Measurements from ENCODE around the gene EPB41L4A.

The EPB41L4A gene

DNA sequence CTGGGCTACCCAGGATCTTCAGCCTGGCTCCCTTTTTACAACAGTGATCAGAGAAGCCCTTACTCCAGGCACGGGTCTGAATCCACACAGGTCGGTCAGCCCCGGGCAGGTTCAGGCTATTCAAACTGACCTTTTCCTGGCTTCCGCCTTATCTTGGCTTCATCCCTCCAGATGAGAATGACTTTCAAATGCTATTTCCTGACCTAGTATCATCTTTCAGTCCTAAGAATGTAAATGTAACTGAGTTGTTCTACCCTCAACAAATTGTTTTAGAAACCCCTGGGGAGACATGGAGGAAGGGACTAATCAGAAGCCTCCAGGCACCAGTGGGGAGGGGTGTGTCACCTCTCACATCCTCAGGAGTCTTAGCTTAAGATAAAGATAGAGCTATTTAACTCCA is 213.2 kb downstream of the EPB41L4A start:
- Histone ChIP-seq H3F3A (ENCODE audit: low read depth) (no peaks in the 10 kb centered on the region), H4K20me1 (ENCODE audit: insufficient read depth, low read length, poor library complexity, severe bottlenecking) (no peaks in the 10 kb centered on the region), H2AFZ (ENCODE audit: low read length) (no peak overlapping the region), H3K9me3 (ENCODE audit: insufficient read depth, low read depth, low read length) (no peaks in the 10 kb centered on the region), H3K79me2 (ENCODE audit: insufficient read depth, low read length) (no peaks in the 10 kb centered on the region), H3K4me1 (ENCODE audit: insufficient read depth, low read length, poor library complexity, severe bottlenecking) (no peaks in the 10 kb centered on the region), H3K4me2 (ENCODE audit: low read depth, low read length, poor library complexity, severe bottlenecking) (no peak overlapping the region), H3K9ac (ENCODE audit: low read depth, low read length, poor library complexity, severe bottlenecking) (no peak overlapping the region), H3K4me3 (ENCODE audit: low read length, poor library complexity, severe bottlenecking) (no peak overlapping the region), H3K36me3 (ENCODE audit: insufficient read depth, low read length) (no peaks in the 10 kb centered on the region), H3K9me2 (replicated peaks; ENCODE audit: low read depth, low read length) (no peaks in the 10 kb centered on the region), H3K27me3 (ENCODE audit: insufficient read depth, low read length, poor library complexity, severe bottlenecking) (no peaks in the 10 kb centered on the region)
- TF ChIP-seq CTCF (conservative IDR thresholded peaks at IDR 0.05; ENCODE audit: low read length) (no peak), EZH2phosphoT487 (IDR thresholded peaks at IDR 0.05; ENCODE audit: borderline replicate concordance) (no peak)

DNA sequence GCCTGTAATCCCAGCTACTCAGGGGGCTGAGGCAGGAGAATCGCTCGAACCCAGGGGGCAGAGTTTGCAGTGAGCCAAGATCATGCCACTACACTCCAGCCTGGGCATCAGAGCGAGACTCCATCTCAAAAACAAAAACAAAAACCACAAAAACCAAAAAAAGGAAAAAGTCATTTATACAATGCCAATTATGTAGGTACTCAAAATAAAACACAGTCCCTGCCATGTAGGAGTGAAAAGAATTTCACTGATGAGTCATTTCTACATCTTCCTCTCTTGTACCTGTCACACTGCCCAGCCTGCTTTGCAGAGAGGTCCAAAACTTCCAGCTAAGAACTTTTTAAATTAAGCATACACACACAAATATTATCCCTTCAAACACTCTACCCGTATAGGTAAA is 215.8 kb downstream of the EPB41L4A start:
- no peak overlapping the region for H3K9ac ChIP-seq (ENCODE audit: low read depth, low read length, poor library complexity, severe bottlenecking)
- no peak overlapping the region for H3K4me2 ChIP-seq (ENCODE audit: low read depth, low read length, poor library complexity, severe bottlenecking)
- no peaks in the 10 kb centered on the region for H3F3A ChIP-seq (ENCODE audit: low read depth)
- no peaks in the 10 kb centered on the region for H3K79me2 ChIP-seq (ENCODE audit: insufficient read depth, low read length)
- no peaks in the 10 kb centered on the region for H3K9me2 ChIP-seq (replicated peaks; ENCODE audit: low read depth, low read length)
- H4K20me1 ChIP-seq (ENCODE audit: insufficient read depth, low read length, poor library complexity, severe bottlenecking): no peaks in the 10 kb centered on the region
- no peaks in the 10 kb centered on the region for H3K36me3 ChIP-seq (ENCODE audit: insufficient read depth, low read length)
- H3K4me3 ChIP-seq (ENCODE audit: low read length, poor library complexity, severe bottlenecking): no peak overlapping the region
- no peaks in the 10 kb centered on the region for H3K4me1 ChIP-seq (ENCODE audit: insufficient read depth, low read length, poor library complexity, severe bottlenecking)
- no peaks in the 10 kb centered on the region for H3K27me3 ChIP-seq (ENCODE audit: insufficient read depth, low read length, poor library complexity, severe bottlenecking)
- H2AFZ ChIP-seq (ENCODE audit: low read length): no peak overlapping the region
- no peaks in the 10 kb centered on the region for H3K9me3 ChIP-seq (ENCODE audit: insufficient read depth, low read depth, low read length)
- TF ChIP-seq EZH2phosphoT487 (IDR thresholded peaks at IDR 0.05; ENCODE audit: borderline replicate concordance) (no peak), CTCF (conservative IDR thresholded peaks at IDR 0.05; ENCODE audit: low read length) (no peak)

DNA sequence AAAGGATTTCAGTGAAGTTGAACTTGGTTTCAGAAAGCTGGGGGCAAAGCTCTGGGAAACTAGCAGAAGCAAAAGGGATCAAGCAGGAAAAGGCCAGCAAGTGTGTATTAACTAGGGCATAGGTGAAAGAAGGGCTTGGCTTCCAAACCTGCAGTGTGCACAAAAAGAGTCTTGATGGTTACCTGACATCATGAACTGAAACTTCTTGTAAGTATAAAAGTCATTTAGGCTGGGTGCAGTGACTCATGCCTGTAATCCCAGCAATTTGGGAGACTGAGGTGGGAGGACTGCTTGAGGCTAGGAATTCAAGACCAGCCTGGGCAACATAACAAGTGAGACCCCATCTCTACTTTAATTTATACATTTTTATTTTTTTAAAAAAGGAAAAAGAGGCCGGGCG is 216.4 kb downstream of the EPB41L4A start:
- Histone ChIP-seq H2AFZ (ENCODE audit: low read length) (no peak overlapping the region), H3K4me2 (ENCODE audit: low read depth, low read length, poor library complexity, severe bottlenecking) (no peak overlapping the region), H3K4me3 (ENCODE audit: low read length, poor library complexity, severe bottlenecking) (no peak overlapping the region)

More for the DNA sequence above, 216.4 kb downstream of the EPB41L4A start:
- Histone ChIP-seq H4K20me1 (ENCODE audit: insufficient read depth, low read length, poor library complexity, severe bottlenecking) (no peaks in the 10 kb centered on the region), H3K9me3 (ENCODE audit: insufficient read depth, low read depth, low read length) (no peaks in the 10 kb centered on the region), H3K36me3 (ENCODE audit: insufficient read depth, low read length) (no peaks in the 10 kb centered on the region), H3K79me2 (ENCODE audit: insufficient read depth, low read length) (no peaks in the 10 kb centered on the region), H3K9me2 (replicated peaks; ENCODE audit: low read depth, low read length) (no peaks in the 10 kb centered on the region), H3K9ac (ENCODE audit: low read depth, low read length, poor library complexity, severe bottlenecking) (no peak overlapping the region), H3F3A (ENCODE audit: low read depth) (no peaks in the 10 kb centered on the region), H3K4me1 (ENCODE audit: insufficient read depth, low read length, poor library complexity, severe bottlenecking) (no peaks in the 10 kb centered on the region), H3K27me3 (ENCODE audit: insufficient read depth, low read length, poor library complexity, severe bottlenecking) (no peaks in the 10 kb centered on the region)
- TF ChIP-seq CTCF (conservative IDR thresholded peaks at IDR 0.05; ENCODE audit: low read length) (no peak), EZH2phosphoT487 (IDR thresholded peaks at IDR 0.05; ENCODE audit: borderline replicate concordance) (no peak)
